NCI-H1048 (cell line): ENCODE measurements around the gene FAM168B.

ENCODE experiments used
- DNase-seq: peaks from one replicate; lab custom pipeline; 2025; lab: John Stamatoyannopoulos, UW

Gene FAM168B

DNA sequence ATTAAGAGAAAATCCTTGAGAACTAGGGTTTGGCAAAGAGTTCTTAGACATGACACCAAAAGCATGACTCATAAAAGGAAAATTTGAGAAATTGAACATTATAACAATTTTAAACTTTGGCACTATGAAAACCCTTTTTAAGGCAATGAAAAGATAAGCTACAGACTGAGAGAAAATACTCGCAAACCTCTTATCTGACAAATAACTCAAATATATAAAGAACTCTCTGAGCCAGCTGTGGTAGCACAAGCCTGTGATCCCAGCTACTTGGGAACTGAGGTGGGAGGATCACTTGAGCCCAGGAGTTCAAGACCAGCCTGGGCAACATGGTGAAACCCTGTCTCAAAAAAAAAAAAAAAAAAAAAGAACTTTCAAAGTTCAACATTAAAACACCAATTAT lies 70.5 kb downstream of the FAM168B start:
- DNase-seq, result no peak

DNA sequence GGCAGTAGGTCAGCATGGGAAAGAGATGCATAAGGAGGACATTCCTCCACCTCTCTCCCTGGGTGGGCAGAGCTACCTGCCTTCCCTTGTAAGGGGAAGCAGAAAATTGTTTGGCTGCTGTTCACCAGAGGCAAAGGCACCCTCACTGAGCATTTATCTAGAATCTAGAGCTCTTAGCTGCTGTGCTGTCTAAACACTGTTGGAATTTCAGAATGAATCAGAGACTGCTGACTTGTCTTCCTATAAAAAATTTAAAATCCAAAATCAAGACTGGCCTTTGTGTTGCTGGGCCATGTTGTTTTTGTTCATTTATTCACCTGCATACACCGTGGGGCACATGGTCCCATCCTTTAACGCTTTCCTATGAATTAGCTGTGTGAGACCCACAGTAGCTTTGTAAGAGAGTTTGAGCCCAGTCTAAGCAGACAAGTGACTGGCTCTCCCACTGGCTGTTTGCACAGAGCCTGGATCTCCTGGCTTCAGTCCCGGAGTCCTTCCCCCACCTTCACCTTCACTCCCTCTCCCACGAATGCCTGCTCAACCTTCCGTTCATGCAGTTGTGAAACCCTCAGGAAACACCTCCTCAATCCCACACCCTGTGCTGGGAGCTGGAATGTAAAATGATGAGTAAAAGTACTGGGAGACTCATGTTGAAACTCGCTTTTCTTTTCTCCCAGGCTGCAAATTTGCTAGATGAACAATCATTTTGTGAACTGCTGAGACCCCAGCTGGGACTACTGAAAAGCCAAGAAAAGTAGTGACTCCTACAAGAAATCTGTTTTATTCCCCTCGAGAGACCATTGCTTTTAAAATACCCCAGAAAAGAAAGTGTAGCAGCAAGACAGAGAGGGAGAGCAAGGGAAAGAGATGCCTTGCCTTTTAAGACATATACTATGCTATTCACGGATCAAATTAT lies 76.2 kb downstream of the FAM168B start:
- no peak for DNase-seq

- no peak for DNase-seq
Measured at GRCh38 chr2:131015764-131016163, 77.5 kb downstream of the FAM168B start.

DNA sequence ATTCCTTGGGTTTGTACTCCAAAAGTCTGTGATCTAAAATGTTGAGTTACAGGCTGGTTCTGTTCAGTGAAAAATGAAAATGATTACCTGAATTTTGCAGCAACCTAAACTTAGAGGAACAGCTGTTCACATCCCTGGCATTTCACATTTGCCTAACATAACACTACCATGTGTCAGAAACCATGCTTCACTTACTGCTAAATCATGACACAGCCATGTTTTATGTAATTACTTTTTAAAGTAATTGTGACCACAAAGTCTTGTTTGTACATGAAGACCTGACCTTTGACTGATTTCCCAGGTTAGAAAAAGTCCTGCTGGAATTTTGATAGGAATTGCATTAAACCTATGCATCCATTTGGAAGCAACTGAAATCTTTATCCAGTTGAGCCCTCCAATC lies 79.1 kb downstream of the FAM168B start:
- no peak for DNase-seq

DNA sequence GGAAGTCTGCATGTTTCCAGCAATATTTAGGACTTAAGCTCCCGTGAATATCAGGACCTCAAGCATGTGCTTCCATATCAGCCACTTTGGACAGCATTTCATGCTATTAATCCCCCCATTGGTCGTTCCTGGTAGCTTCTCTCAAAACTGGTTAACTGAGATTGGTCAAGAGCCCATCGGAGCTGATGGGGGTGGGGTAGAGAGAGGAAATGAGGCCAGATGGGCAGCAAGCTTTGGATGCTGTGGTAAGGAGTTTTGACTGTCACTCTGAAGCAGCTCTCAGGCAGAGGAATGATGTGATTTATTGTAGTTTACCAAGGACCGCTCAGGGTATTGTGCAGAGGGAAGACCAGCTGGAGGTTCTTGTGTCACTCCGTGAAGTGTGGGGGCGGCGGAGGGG lies 81.8 kb downstream of the FAM168B start:
- DNase-seq, result no peak

GRCh38 chr2:131010566-131010965 lies 82.7 kb downstream of the FAM168B start:
- DNase-seq, result no peak

GRCh38 chr2:131009713-131010475 lies 83.4 kb downstream of the FAM168B start:
- DNase-seq, result no peak

- DNase-seq, result no peak
Measured at GRCh38 chr2:131008967-131009366, 84.3 kb downstream of the FAM168B start.

DNA sequence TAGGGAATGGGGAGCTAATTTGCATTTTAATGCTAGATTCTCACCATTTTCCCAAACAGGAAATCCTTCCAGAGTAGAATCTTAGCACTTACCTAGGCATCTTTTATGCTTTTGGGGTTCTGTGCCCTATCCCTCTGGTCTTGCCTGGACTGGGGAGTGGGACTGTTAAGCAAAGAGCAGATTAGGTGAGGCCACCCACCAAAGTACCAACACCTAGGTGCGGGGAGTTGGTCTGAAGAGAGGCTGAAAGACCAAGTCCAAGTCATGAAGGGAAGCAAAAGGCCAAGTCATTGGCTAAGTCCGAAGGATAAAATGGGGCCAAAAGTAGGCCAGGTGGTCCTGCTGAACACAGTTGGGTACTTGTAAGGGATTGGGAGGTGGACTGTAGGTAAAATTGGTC lies 86.7 kb downstream of the FAM168B start:
- no peak for DNase-seq

DNA sequence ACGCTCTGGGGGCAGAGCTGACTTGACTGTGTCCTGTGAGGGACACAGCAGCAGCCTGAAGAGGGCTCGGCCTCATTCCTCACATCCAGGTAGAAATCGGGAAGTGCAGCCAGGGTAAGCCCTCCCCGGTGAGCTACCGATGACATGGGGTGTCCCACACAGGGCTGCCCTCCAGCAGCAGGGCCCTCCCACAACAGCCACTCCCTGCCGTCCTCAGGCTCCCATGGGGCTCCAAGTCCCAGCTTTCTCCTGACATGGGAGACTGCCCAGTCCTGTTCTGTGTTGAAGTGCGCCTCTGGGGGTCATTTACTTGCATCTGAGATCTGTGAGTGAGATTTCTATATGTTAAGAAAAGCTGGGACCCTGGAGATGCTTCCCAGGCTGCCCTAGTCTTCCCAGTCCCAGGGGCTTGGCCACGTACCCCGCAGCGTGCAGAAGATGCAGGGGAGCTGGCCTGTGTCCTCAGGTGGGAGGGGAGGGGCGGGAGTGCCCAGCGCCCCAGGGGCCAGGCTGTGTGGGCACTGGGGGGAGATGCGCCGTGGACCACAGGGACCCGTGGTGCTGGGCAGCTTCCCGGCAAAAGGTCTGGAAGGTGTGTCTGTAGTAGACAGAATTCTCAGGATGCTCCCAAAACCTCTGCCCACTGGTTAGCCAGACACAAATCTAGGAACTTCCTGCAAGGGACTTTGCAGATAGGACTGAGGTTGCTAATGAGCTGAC lies 87.9 kb downstream of the FAM168B start:
- DNase-seq, result no peak

GRCh38 chr2:131004446-131005209 lies 88.6 kb downstream of the FAM168B start:
- DNase-seq, result no peak

DNA sequence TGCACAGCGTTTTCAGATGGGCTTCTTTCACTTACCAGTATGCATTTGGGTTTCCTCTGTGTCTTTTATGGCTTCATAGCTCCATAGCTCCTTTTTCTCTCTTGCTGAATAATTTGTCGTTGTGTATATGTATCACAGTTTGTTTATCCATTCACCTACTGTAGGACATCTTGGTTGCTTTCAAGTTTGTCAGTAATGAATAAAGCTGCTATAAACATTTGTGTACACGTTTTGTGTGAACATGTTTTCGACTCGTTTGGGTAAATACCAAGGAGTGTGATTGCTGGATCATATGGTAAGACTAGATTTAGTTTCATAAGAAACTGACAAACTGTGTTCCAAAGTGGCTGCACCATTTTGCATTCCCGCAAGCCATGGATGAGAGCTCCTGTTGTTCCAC lies 94.7 kb downstream of the FAM168B start:
- no peak for DNase-seq
